GM12873 (cell line): ENCODE measurements around the gene GALNT18.

Source experiments
- CTCF ChIP-seq: IDR thresholded peaks from 2 replicates; pipeline ENCODE4 v1.5.1; 2012; ENCODE audit warnings: low read depth, mild to moderate bottlenecking, moderate library complexity, low read length, control low read depth; ENCODE audit not compliant: insufficient read depth; ENCODE audit errors: missing control alignments

The GALNT18 gene

GRCh38 chr11:11230087-11230486, 391.7 kb downstream of the GALNT18 start:
- no peak for TF ChIP-seq CTCF

GRCh38 chr11:11229647-11230046, 392.2 kb downstream of the GALNT18 start:
- TF ChIP-seq CTCF: no peak

GRCh38 chr11:11227296-11228085, 394.3 kb downstream of the GALNT18 start:
- no peak for TF ChIP-seq CTCF
